Gastrocnemius medialis (tissue), 4 donors: ENCODE measurements around the gene TPM2. TPM values are rescaled to one million over a fixed set of nuclear protein-coding genes. Genes with fewer than 3 reads are reported as not detected.
"Not testable (repeated sequence)": the region's sequence is repeated elsewhere in the genome, so short reads cannot be mapped to it uniquely, and the experiment has no call there.

Experiments used
- ATAC-seq, 2 donors: fragments of 150-250 bp; one replicate each; pipeline ENCODE4 v1.9.1; 2016
- DNase-seq, 2 donors: peaks; one replicate each; pipeline ENCODE4 v3.0.0-alpha.2; 2019
- H3K27ac ChIP-seq, 4 donors: fragments of 200-600 bp; sonication (generic); 1 replicate in 1 of 4; 2 replicates in 3 of 4; pipeline ENCODE4 v1.5.1; 2016 to 2018; ENCODE audit warnings: mild to moderate bottlenecking in 2 of 4, moderate library complexity in 1 of 4
- H3K27me3 ChIP-seq, 3 donors: fragments of 200-600 bp; sonication (generic) in 2 of 3; 1 replicate in 1 of 3; 2 replicates in 2 of 3; pipeline versions ENCODE4 v1.5.1 to v1.6.0; 2016 to 2019; ENCODE audit warnings: mild to moderate bottlenecking in 1 of 3, moderate library complexity in 1 of 3
- H3K36me3 ChIP-seq, 2 donors: fragments of 200-600 bp; sonication (generic) in 1 of 2; one replicate each; pipeline ENCODE4 v1.5.1; 2017 to 2018
- H3K4me1 ChIP-seq, 2 donors: fragments of 200-600 bp; sonication (generic) in 1 of 2; one replicate each; pipeline ENCODE4 v1.5.1; 2016 to 2017; ENCODE audit warnings: mild to moderate bottlenecking in 2 of 2
- H3K4me3 ChIP-seq, 4 donors: fragments of 200-600 bp; sonication (generic) in 3 of 4; 1 replicate in 1 of 4; 2 replicates in 3 of 4; pipeline ENCODE4 v1.5.1; 2016 to 2019; ENCODE audit warnings: mild to moderate bottlenecking in 2 of 4
- H3K9me3 ChIP-seq, 3 donors: fragments of 200-600 bp; sonication (generic) in 2 of 3; 1 replicate in 1 of 3; 2 replicates in 2 of 3; pipeline ENCODE4 v1.5.1; 2016 to 2019
- POLR2A ChIP-seq, 2 donors: fragments of 450-650 bp; IDR thresholded peaks; one replicate each; pipeline ENCODE4 v1.6.1; 2017; ENCODE audit warnings: antibody characterized with exemption in 2 of 2, mild to moderate bottlenecking in 2 of 2, moderate library complexity in 2 of 2
- in situ Hi-C, 4 donors: fragments of 200-750 bp; cut with MboI; loops; one replicate each; pipeline versions ENCODE4 v1.15.0 to v1.8.0; 2017; ENCODE audit warnings: low sequenced_read_pairs in 4 of 4
- intact Hi-C: fragments of 100-400 bp; cut with DNase I; formaldehyde crosslinking; loops from one replicate; pipeline ENCODE4 v1.15.1; 2023; ENCODE audit warnings: low total_unique reads
- microRNA-seq, 2 donors: library from miRNA; unstranded; fragments of <30 nt; microRNA quantifications; one replicate each; pipeline ENCODE4, GENCODE V29; 2016; ENCODE audit warnings: borderline replicate concordance in 2 of 2
- total RNA-seq, 4 donors: library from RNA; depleted of rRNA; stranded (reverse); fragments of >200 nt; gene quantifications; one replicate each; pipeline versions ENCODE4 v1.1.0 to v1.2.3, GENCODE V29; 2016
- TF ChIP-seq, protein P1 (sequence below), 5 experiments: fragments of 450-650 bp in 3 of 5; fragments of 200-600 bp in 2 of 5; sonication (generic) in 2 of 5; IDR thresholded peaks in 4 of 5; conservative IDR thresholded peaks in 1 of 5; 1 replicate in 4 of 5; 2 replicates in 1 of 5; pipeline ENCODE4 v1.5.1; 2016 to 2019; ENCODE audit warnings: antibody characterized with exemption in 5 of 5, mild to moderate bottlenecking in 3 of 5, moderate library complexity in 3 of 5

Gene TPM2
- total RNA-seq, 4 donors from 2014 or later, result 6,121 to 7,913 (median 7,020) TPM

DNA sequence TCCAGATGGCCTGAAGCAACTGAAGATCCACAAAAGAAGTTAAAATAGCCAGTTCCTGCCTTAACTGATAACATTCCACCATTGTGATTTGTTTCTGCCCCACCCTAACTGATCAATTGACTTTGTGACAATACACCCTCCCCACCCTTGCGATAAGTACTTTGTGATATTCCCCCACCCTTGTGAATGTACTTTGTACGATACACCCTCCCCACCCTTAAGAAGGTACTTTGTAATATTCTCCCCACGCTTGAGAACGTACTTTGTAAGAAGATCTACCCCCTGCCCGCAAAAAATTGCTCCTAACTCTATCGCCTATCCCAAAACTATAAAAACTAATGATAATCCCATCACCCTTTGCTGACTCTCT lies 52.9 kb downstream of the TPM2 start:
- H3K27me3 ChIP-seq, DNase-seq, H3K27ac ChIP-seq, intact Hi-C loops, in situ Hi-C loops, H3K4me1 ChIP-seq, H3K9me3 ChIP-seq, H3K36me3 ChIP-seq, H3K4me3 ChIP-seq, ATAC-seq: not testable (repeated sequence)

DNA sequence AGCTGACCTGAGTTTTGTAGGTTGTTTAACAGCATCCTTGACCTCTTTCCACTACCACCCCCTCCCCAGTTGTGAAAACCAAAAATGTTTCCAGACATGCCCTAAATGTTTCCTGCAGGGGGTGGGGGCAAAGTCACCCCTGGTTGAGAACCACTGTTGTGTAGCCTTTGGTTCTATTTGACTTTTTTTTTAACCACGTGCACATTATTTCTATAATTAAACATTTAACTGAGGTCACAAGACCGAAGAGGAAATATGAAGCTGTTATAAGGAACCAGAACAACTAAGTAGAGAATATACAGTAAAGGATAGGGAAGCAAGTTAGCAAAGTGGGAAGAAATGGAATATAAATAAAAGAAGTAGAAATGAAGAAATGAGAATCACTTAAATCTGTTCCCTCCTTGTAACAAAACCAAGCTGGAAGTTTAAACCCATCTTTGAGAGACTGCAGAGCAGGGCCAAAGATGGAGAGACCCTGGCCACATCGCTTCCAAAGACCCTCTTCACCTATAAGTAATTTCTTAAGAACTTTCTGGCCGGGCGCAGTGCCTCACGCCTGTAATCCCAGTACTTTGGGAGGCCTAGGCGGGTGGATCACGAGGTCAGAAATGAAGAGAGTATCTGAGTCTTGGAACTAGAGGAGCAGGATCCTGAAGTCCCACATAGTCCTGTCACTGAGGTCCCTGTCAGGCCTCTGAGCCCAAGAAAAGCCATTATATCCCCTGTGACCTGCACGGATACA lies 53.4 kb downstream of the TPM2 start:
- no peak for DNase-seq
- ATAC-seq, result no peak
- H3K27ac ChIP-seq, result no peak overlapping the region
- no peaks in the 10 kb centered on the region for H3K9me3 ChIP-seq
- TF ChIP-seq POLR2A (IDR thresholded peaks at IDR 0.05), result no peak
- TF ChIP-seq, protein P1, sequence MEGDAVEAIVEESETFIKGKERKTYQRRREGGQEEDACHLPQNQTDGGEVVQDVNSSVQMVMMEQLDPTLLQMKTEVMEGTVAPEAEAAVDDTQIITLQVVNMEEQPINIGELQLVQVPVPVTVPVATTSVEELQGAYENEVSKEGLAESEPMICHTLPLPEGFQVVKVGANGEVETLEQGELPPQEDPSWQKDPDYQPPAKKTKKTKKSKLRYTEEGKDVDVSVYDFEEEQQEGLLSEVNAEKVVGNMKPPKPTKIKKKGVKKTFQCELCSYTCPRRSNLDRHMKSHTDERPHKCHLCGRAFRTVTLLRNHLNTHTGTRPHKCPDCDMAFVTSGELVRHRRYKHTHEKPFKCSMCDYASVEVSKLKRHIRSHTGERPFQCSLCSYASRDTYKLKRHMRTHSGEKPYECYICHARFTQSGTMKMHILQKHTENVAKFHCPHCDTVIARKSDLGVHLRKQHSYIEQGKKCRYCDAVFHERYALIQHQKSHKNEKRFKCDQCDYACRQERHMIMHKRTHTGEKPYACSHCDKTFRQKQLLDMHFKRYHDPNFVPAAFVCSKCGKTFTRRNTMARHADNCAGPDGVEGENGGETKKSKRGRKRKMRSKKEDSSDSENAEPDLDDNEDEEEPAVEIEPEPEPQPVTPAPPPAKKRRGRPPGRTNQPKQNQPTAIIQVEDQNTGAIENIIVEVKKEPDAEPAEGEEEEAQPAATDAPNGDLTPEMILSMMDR (IDR thresholded peaks at IDR 0.05 in 4 of 5, conservative IDR thresholded peaks at IDR 0.05 in 1 of 5), result no peak
- intact Hi-C loops (no loop called here), in situ Hi-C loops (no loop called here)
- no peaks in the 10 kb centered on the region for H3K27me3 ChIP-seq
- no peaks in the 10 kb centered on the region for H3K4me1 ChIP-seq
- H3K36me3 ChIP-seq, result no peaks in the 10 kb centered on the region
- H3K4me3 ChIP-seq, result no peak overlapping the region

DNA sequence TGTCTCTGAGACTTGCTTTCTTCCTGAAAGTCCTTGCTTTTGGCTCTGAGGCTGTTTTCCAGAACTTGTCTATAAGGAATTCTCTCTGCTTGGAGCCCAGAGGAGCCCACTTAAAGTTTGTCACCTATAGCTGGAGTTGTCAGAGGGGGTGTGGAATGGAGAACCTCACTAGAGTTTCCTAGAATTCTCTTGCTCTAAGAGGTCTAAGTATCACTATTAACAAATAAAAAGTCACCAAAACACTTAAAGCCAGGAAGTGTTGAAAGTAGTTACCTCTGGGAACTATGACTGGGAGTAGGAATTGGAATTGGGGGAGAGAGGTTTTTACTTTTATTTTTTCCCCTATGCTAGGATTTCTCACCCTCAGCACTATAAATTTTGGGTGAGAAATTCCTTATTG lies 54.0 kb downstream of the TPM2 start:
- H3K27ac ChIP-seq, result no peak overlapping the region
- H3K4me3 ChIP-seq, result no peak overlapping the region
- no peaks in the 10 kb centered on the region for H3K27me3 ChIP-seq
- TF ChIP-seq POLR2A (IDR thresholded peaks at IDR 0.05), result no peak
- TF ChIP-seq, protein P1 (IDR thresholded peaks at IDR 0.05 in 4 of 5, conservative IDR thresholded peaks at IDR 0.05 in 1 of 5), result no peak
- in situ Hi-C loops (no loop called here), intact Hi-C loops (no loop called here)
- no peaks in the 10 kb centered on the region for H3K36me3 ChIP-seq
- no peaks in the 10 kb centered on the region for H3K4me1 ChIP-seq
- DNase-seq (no peak), ATAC-seq (no peak)
- no peaks in the 10 kb centered on the region for H3K9me3 ChIP-seq

Small RNA genes within 50 kb of the gene (microRNA-seq; reads per million reads assigned to microRNA genes)
- gene MIR6852 (0 reads per million in 2 donors), gene MIR6853 (0 reads per million in 2 donors)

Other genes starting within 250 kb of the TPM2 start
- 100 to 1,000 TPM in 1 of 4 donors, 10 to 100 TPM in 3; 20.8 to 166 (median 45.7) TPM for gene RUSC2, start 199.8 kb downstream of the TPM2 start, total RNA-seq
- 100 to 1,000 TPM in 1 of 4 donors, 10 to 100 TPM in 3; 48.1 to 108 (median 65.4) TPM for gene TESK1, start 84.7 kb downstream of the TPM2 start, total RNA-seq
- gene CD72, start 71.5 kb downstream of the TPM2 start, total RNA-seq, result 10 to 100 TPM in 1 of 4 donors, under 1 TPM in 3; 0.40 to 18.3 (median 0.68) TPM
- gene SIT1, start 39.0 kb downstream of the TPM2 start, total RNA-seq, result not detected
- gene RMRP, start 31.9 kb downstream of the TPM2 start, total RNA-seq, result 100 to 1,000 TPM; 115 to 715 (median 367) TPM
- gene CCDC107, start 31.6 kb downstream of the TPM2 start, total RNA-seq, result 10 to 100 TPM; 21.9 to 45.3 (median 31.5) TPM
- under 1 TPM in 2 of 4 donors, not detected in 2; 0.07 to 0.10 TPM for gene ARHGEF39, start 24.7 kb downstream of the TPM2 start, total RNA-seq
- not detected for gene CA9, start 16.0 kb downstream of the TPM2 start, total RNA-seq
- 100 to 1,000 TPM; 106 to 256 (median 186) TPM for gene TLN1, start 42.3 kb upstream of the TPM2 start, total RNA-seq
- 10 to 100 TPM; 17.8 to 39.6 (median 26.2) TPM for gene CREB3, start 42.7 kb upstream of the TPM2 start, total RNA-seq
- 10 to 100 TPM; 47.3 to 63.2 (median 51.4) TPM for gene GBA2, start 59.3 kb upstream of the TPM2 start, total RNA-seq
- 10 to 100 TPM; 22.0 to 41.1 (median 36.3) TPM for gene RGP1, start 59.4 kb upstream of the TPM2 start, total RNA-seq
- gene MSMP, start 64.4 kb upstream of the TPM2 start, total RNA-seq, result not detected
- 10 to 100 TPM; 12.3 to 19.2 (median 16.3) TPM for gene NPR2, start 101.7 kb upstream of the TPM2 start, total RNA-seq
- under 1 TPM in 2 of 4 donors, not detected in 2; 0.53 to 0.61 TPM for gene SPAG8, start 122.3 kb upstream of the TPM2 start, total RNA-seq
- 10 to 100 TPM in 3 of 4 donors, 1 to 10 TPM in 1; 4.5 to 26.7 (median 22.0) TPM for gene HINT2, start 125.1 kb upstream of the TPM2 start, total RNA-seq
- gene FAM221B, start 138.8 kb upstream of the TPM2 start, total RNA-seq, result not detected
- 1 to 10 TPM; 1.9 to 6.4 (median 6.1) TPM for gene TMEM8B, start 139.3 kb upstream of the TPM2 start, total RNA-seq
- gene OR13J1, start 180.5 kb upstream of the TPM2 start, total RNA-seq, result not detected
- gene HRCT1, start 216.3 kb upstream of the TPM2 start, total RNA-seq, result 1 to 10 TPM in 3 of 4 donors, not detected in 1; 3.2 to 5.1 (median 3.3) TPM
- gene SPAAR, start 219.6 kb upstream of the TPM2 start, total RNA-seq, result 1 to 10 TPM; 1.3 to 4.4 (median 2.5) TPM